GM18505 (cell line): ENCODE results near the gene TCERG1L.

Source experiments
- ATAC-seq: cut with Tn5 transposase; IDR thresholded peaks from one replicate; pipeline ENCODE4 v1.9.1; 2021; ENCODE audit not compliant: unreplicated experiment
- POLR2A ChIP-seq: IDR thresholded peaks from 4 replicates; pipeline ENCODE4 v1.6.1; 2011; ENCODE audit warnings: borderline replicate concordance; ENCODE audit not compliant: insufficient read depth, insufficient read length; ENCODE audit errors: extremely low read depth

The TCERG1L gene

GRCh38 chr10:131078131-131078881, 233.2 kb downstream of the TCERG1L start:
- no peak for TF ChIP-seq POLR2A
- ATAC-seq: no peak

- no peak for ATAC-seq
- no peak for TF ChIP-seq POLR2A
These were observed 233.8 kb downstream of the TCERG1L start for GRCh38 chr10:131077724-131078123.

GRCh38 chr10:131077031-131077430, 234.5 kb downstream of the TCERG1L start:
- no peak for TF ChIP-seq POLR2A
- ATAC-seq: no peak

- no peak for ATAC-seq
- no peak for TF ChIP-seq POLR2A
These were observed 235.2 kb downstream of the TCERG1L start for GRCh38 chr10:131076356-131076755.

GRCh38 chr10:131075218-131075770, 236.2 kb downstream of the TCERG1L start:
- ATAC-seq: no peak
- TF ChIP-seq POLR2A: no peak

- no peak for TF ChIP-seq POLR2A
- no peak for ATAC-seq
These were observed 236.8 kb downstream of the TCERG1L start for GRCh38 chr10:131074682-131075081.

- no peak for TF ChIP-seq POLR2A
- no peak for ATAC-seq
These were observed 238.0 kb downstream of the TCERG1L start for GRCh38 chr10:131073469-131074035.

- ATAC-seq: no peak
- no peak for TF ChIP-seq POLR2A
These were observed 238.7 kb downstream of the TCERG1L start for GRCh38 chr10:131072651-131073468.

GRCh38 chr10:131071721-131072120, 239.8 kb downstream of the TCERG1L start:
- no peak for ATAC-seq

GRCh38 chr10:131070856-131071255, 240.7 kb downstream of the TCERG1L start:
- ATAC-seq: no peak
- TF ChIP-seq POLR2A: no peak

More at GRCh38 chr10:131071721-131072120, 239.8 kb downstream of the TCERG1L start:
- TF ChIP-seq POLR2A: no peak

- TF ChIP-seq POLR2A: no peak
- ATAC-seq: no peak
These were observed 242.8 kb downstream of the TCERG1L start for GRCh38 chr10:131068760-131069159.

GRCh38 chr10:131068311-131068710, 243.2 kb downstream of the TCERG1L start:
- TF ChIP-seq POLR2A: no peak
- ATAC-seq: no peak

GRCh38 chr10:131067690-131068089, 243.8 kb downstream of the TCERG1L start:
- no peak for ATAC-seq
- no peak for TF ChIP-seq POLR2A
